Esophagus (tissue), 2 donors: ENCODE data around the gene WDR91. TPM values are rescaled to one million over a fixed set of nuclear protein-coding genes. Genes with fewer than 3 reads are reported as not detected.

ENCODE experiments used
- H3K27ac ChIP-seq, 2 donors: one replicate each; pipeline ENCODE4 v1.5.1; 2013; ENCODE audit warnings: low read depth in 2 of 2, mild to moderate bottlenecking in 2 of 2, inconsistent platforms in 1 of 2, low read length in 1 of 2, moderate library complexity in 1 of 2
- H3K27me3 ChIP-seq, 2 donors: one replicate each; pipeline ENCODE4 v1.6.1; 2013; ENCODE audit warnings: low read length in 2 of 2, control low read depth in 1 of 2, mild to moderate bottlenecking in 1 of 2; ENCODE audit not compliant: insufficient read depth in 2 of 2, control insufficient read depth in 1 of 2
- H3K36me3 ChIP-seq, 2 donors: one replicate each; pipeline ENCODE4 v1.6.1; 2013; ENCODE audit warnings: low read length in 1 of 2; ENCODE audit not compliant: control insufficient read depth in 2 of 2, insufficient read depth in 2 of 2
- H3K4me1 ChIP-seq, 2 donors: one replicate each; pipeline ENCODE4 v1.6.1; 2013; ENCODE audit warnings: low read length in 1 of 2; ENCODE audit not compliant: control insufficient read depth in 2 of 2, insufficient read depth in 2 of 2
- H3K4me3 ChIP-seq, 2 donors: one replicate each; pipeline ENCODE4 v1.5.1; 2013; ENCODE audit warnings: low read length in 2 of 2, mild to moderate bottlenecking in 2 of 2, low read depth in 1 of 2, moderate library complexity in 1 of 2
- H3K9me3 ChIP-seq, 2 donors: one replicate each; pipeline ENCODE4 v1.6.1; 2013; ENCODE audit warnings: mild to moderate bottlenecking in 2 of 2, low read depth in 1 of 2, low read length in 1 of 2, moderate library complexity in 1 of 2; ENCODE audit not compliant: control insufficient read depth in 2 of 2, insufficient read depth in 1 of 2
- WGBS, 2 donors: extraction: QIAGEN DNeasy Blood & Tissue Kit; methylation state at CpG; one replicate each; pipeline ENCODE4 v1.1.7; 2013; 5-methylcytosine and 5-hydroxymethylcytosine counted together
- polyA plus RNA-seq, 2 donors: library from polyadenylated mRNA; stranded (reverse); fragments of 200-250 nt; gene quantifications; one replicate each; pipeline ENCODE4 v1.2.3, GENCODE V29; 2013
- donor health status: healthy with polysubstance abuse.
- donor health status: Bipolar disorder and iron deficiency.

Gene WDR91
- polyA plus RNA-seq, 2 donors, result 19.9 to 21.9 TPM

- Histone ChIP-seq H3K4me3 (peak within 1 kb of the TSS; percentile 47 to 49), H3K9me3 (no peaks in the 10 kb centered on the region), H3K4me1 (no peaks in the 10 kb centered on the region), H3K36me3 (peaks cover 0 to 3% of the 10 kb centered on the region in 2 donors), H3K27ac (peak within 1 kb of the TSS; percentile 87 to 90), H3K27me3 (no peaks in the 10 kb centered on the region)
- 16 to 18% methylated on average over 13 of the region's 13 CpGs for WGBS, 2 donors
Observed at GRCh38 chr7:135147899-135148721, 63.2 kb downstream of the WDR91 start, which contains the start of gene TMEM140. TMEM140 (plus strand) TSS chr7:135148072; CDS start chr7:135164442, 16,370 bp downstream.

- 12 to 13% methylated on average over 6 of the region's 6 CpGs for WGBS, 2 donors
- H3K27me3 ChIP-seq, result no peaks in the 10 kb centered on the region
- peaks cover 0 to 3% of the 10 kb centered on the region in 2 donors for H3K36me3 ChIP-seq
- H3K27ac ChIP-seq, result peak overlapping the region; percentile 87 to 90
- H3K4me1 ChIP-seq, result no peaks in the 10 kb centered on the region
- H3K9me3 ChIP-seq, result no peaks in the 10 kb centered on the region
- peak overlapping the region in 1 of 2 donors; percentile 49 for H3K4me3 ChIP-seq
Observed at GRCh38 chr7:135147341-135147898, 63.9 kb downstream of the WDR91 start.

GRCh38 chr7:135143885-135144668, 67.2 kb downstream of the WDR91 start:
- no peak overlapping the region for H3K27ac ChIP-seq
- no peaks in the 10 kb centered on the region for H3K27me3 ChIP-seq
- H3K9me3 ChIP-seq, result no peaks in the 10 kb centered on the region
- H3K4me1 ChIP-seq, result no peaks in the 10 kb centered on the region
- H3K4me3 ChIP-seq, result no peak overlapping the region
- WGBS, 2 donors, result 81 to 90% methylated on average over 3 of the region's 3 CpGs
- H3K36me3 ChIP-seq, result peaks cover 0 to 3% of the 10 kb centered on the region in 2 donors

Other genes with a start within 250 kb of the WDR91 start
- gene AGBL3, start 225.0 kb downstream of the WDR91 start, polyA plus RNA-seq, result under 1 TPM; 0.55 to 0.62 TPM
- gene TMEM140, start 63.5 kb downstream of the WDR91 start, polyA plus RNA-seq, result 1 to 10 TPM; 1.3 to 1.9 TPM
- 10 to 100 TPM; 26.0 to 27.2 TPM for gene CYREN, start 40.8 kb downstream of the WDR91 start, polyA plus RNA-seq
- gene STRA8, start 22.3 kb upstream of the WDR91 start, polyA plus RNA-seq, result not detected